CD4-positive, alpha-beta T cell treated with Interleukin-17A for 4 hours (primary cell): ENCODE measurements around the gene SMAD7.

Experiments used
- DNase-seq: peaks from one replicate; pipeline ENCODE4 v3.0.0-alpha.2; 2020; ENCODE audit warnings: mixed read lengths

SMAD7 gene, protein sequence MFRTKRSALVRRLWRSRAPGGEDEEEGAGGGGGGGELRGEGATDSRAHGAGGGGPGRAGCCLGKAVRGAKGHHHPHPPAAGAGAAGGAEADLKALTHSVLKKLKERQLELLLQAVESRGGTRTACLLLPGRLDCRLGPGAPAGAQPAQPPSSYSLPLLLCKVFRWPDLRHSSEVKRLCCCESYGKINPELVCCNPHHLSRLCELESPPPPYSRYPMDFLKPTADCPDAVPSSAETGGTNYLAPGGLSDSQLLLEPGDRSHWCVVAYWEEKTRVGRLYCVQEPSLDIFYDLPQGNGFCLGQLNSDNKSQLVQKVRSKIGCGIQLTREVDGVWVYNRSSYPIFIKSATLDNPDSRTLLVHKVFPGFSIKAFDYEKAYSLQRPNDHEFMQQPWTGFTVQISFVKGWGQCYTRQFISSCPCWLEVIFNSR

DNA sequence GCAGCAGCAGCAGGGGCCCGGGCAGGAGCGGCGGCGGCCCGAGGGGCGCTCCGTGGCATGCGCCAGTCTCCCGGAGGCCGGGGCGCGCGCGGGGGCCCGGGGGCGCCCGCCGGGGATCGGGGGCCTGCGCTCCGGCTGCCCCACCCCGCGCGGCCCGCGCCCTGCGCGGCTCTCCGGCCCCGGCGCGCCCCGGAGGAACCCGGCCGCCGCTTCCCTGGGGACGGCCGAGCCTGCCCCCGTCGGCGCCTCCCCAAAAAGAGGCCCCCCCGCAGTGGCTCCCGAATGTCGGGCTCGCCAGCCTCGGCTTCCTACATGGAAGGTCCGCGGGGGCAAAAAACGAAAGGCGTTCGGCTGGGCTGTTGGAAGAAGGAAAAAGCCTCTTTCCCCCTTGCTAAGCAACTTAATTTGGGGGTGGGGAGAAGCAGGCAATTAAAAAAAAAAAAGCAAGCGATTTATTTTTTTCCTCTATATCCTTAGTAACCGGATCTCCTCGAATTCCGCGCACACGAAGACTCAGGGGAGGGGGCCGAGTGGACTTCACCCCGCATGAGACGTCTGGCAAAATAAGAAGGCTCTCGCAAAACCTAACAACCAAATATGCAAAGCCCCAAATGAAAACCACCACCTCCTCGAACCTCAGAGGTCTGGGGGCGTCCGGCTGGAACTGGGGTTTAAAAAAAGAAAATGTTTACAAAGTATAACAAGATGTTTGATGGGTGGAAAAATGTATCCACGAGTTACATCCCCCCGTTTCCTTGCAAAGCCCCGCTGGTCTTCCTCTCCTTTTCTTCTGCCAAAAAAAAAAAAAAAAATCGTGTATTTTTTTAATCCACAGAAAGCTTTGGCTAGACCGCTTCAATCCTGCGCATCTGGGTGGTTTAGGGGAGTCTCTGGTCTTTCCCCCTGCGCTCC, at the start of gene SMAD7:
Gene SMAD7 (minus strand): TSS at position 430 of the 912 bp plus-strand sequence. CDS start 541 bp downstream, outside the sequence.
- peak; percentile 19 for DNase-seq

DNA sequence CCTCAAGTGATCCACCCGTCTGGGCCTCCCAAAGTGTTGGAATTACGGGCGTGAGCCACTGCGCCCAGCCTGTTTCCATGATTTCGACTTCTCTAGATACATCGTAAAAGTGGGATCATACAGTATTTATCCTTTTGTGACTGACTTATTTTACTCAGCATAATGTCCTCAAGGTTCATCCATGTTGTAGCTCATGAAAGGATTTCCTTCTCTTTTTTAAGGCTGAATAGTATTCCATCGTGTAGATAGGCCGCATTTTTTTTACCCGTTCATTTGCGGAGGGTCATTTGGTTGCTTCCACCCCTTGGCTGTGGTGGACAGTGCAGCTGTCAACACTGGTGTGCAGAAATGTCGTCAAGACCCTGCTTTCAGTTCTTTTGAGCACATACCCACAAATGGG, 48.8 kb upstream of the SMAD7 start:
- DNase-seq, result no peak

DNA sequence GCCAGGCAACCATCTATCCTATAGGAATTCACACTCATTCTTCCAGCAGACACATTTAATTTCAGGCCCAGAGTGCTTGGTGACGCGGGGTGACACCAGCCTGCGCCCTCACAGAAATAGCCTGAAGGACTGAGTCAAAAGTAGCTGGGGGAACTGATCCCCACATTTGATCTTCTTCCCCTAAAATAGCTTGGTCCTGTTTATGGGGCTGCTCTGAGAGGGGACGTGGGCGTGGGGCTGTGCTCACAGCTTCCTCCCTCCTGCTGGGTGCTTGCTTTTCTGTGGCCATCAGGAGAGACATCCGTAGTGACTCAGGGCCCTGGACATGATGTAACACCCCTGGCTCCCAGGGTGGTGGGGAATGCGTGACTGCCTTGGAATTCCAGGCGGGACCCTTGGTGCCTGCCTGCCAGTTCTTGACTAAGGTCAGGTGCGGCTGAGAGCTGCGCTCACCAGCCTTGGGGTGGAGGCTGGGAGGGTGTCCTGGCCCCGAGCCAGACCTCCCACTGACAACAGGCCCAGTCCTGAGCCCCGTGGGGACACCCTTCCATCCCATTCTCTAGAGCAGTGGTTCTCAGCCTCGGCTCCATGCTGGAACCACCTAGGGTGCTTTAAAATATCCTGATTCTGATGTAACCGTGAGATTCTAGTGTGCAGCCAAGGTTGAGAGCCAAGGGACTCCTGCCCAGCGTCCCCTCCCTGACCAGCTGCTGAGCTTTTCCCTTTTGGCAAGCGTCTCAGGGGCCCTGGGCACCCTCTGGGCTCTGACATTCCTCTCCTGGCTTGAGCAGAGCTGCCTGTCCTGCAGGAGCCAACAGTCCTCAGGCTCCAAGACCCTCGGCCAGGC, 47.4 kb upstream of the SMAD7 start:
- DNase-seq, result no peak

DNA sequence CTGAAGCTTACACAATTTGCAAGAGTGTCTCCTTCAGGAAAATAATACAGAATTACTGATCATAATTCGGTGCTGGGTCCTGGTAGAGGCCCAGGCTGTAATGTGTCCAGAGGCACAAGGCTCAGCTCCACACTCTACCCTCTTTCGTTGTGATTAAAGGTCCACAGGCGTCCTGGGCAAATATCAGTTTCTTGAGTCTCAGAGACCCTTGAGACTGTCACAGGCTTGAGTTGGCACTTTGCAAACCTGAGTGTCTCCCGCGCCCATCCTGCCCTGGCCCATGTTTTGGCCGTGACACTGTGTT, 46.9 kb upstream of the SMAD7 start:
- no peak for DNase-seq

DNA sequence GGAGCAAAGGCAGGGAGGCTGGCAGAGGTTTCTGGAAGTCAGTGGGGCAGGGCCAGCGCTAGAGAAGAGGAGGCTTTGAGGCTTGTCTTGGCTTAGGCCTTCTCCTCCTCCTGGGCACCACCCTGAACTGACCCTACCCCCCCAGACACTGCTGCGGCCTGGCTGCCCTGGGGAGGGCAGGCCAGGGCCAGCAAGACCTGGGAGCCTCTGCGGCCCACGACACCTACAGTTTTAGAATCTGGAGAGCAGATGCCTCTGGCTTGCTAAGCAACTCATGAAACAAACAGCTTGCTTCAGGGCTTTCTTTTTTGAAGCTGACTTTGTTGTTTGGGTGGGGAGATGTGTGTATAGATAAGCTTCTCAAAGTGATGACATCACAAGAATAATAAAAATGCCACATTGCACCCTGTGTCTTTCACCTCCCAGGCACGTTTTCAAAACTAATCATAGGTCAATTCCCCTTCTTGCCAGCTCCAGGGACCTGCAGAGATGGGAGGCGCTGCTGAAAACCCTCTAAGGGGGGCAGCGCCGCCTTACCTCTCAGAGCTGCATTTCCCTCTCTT, 46.2 kb upstream of the SMAD7 start:
- DNase-seq, result peak; percentile 44

DNA sequence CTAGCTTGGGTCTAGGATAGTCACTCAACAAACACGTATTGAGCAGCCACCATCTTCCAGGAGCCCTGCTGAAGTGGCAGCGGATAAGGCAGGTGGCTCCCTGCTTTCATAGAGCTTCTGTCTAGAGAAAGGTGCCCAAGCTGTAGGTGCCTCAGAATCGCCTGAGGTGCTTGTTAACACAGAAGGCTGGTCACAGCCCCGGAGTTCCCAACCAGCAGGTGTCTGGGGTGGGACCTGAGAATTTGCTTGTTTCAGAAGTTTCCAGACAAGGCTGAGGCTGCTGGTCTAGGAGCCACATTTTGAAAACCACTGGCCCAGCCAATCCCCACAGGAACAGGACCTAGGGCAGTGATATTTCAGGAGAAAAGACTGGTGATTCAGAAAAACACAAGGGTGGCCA, 45.3 kb upstream of the SMAD7 start:
- no peak for DNase-seq

DNA sequence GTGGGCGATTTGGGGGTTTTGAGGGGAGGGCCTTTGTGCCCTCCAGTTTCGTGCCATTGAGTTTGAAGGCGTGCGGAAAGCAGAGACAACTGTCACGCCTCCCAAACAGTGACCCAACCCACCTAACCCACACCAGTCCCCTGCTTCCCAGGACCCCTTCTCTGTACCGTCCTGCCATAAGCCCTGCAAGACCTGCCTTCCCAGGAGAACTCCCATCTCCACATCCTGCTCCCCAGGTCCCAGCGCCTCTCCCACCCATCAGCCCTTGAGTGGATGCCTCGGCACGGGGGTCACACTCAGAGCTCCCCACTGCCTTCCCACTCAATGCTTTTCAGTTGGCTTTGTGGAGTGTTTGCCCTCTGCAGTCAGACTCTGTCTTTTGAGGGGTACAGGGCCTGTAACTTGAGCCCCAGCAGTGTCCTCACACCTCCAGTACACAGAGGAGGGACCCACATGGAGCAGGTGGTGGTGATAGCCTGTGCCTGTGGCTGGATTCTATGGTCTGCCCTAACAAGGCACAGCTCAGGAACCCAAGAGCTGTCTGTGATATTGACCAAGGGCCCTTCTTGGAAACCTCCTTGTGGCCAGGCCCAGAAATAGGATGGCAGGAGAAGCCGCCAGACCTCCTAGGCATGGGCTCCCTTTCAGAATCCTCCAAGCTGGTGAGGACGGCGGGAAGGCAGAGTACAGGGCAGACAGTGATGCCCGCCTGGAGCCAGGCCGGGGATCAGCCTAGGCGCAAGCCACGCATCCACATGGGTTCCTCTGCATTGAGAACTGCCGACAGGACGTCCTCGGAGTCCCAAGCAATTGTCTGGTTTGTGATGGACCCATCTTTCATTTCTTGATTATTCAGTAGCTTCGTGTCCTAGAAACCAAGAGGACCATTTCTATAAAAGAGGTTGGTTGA, 44.4 kb upstream of the SMAD7 start:
- no peak for DNase-seq

DNA sequence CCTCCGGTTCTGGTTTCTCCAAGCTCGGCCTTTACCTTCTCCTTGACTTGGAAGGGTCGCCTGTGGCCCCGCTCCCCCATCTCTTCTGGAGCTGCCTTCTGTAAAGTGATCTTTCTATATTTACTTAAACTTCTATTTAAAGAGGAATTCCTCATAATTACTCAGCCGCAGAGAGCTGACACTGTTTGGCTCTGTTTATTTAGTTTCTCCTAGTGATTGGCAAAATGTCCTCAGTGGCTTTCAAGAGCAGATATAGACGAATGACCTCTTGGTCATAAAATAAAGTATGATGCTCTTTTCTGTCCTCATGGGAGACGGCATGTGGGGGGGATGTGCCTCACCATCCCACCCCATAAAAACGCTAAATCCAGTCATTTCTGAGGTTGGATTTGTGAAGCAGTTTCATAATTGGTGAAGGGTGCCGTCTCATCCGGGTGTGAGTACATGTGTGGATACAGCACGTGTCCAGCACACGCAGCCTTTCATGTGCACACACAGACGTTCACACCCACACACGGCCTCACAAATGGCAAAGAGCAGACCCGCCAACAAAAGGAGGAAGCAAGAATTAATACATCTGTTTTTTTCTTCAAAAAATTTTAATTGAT, 43.4 kb upstream of the SMAD7 start:
- no peak for DNase-seq

DNA sequence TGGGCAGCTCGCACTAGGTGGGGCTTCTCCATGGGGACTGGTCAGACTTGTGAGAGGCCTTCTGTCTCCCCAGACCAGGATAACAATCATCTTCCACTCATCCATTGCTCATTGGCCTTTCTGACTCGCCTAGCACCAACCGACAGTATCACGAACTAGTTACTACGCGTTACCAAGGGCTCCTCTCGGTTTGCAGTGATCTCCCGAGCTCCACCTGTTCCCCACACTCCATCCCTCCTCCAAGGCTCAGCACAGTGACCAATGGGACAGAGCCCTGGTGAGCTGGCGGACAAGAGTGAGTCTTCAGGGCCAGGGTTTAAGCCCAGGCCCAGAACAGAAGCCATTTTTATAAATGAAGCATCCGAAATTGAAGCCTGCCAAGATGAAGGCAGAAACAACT, 42.8 kb upstream of the SMAD7 start:
- no peak for DNase-seq

DNA sequence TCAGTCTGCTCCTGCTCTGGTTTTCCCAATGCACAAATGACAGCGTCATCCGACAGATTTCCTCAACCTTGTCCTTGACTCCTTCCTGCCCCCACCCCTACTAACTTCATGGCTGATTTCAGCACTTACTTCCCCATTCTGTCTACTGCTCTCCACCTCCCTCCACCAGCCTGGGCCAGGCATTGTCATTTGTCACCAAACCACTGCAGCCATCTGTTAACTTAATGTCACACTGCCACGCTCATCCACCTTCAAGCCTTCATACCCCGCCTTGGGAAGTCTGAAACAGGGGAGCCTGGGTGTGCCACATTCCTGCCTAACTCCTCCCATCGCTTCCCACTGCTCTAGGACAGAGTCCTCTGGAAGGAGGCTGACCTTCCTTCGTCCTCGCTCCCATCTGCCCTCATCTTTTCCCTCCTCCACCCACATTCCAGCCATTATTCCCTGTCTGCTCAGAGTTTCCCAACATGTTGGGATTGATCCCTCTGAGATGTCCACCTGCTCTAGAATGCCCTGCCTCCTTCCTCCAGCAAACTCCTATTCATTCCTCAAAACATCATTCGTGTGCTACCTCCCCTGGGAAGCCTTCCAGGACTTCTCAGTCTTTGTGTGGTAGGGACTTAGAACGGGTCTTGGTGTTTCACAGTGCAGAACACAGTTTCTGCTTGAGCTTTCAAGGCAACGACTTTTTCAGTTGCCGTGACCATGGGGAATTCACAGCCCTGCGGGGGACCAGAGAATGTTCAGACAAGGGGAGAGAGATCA, 42.2 kb upstream of the SMAD7 start:
- DNase-seq, result no peak

DNA sequence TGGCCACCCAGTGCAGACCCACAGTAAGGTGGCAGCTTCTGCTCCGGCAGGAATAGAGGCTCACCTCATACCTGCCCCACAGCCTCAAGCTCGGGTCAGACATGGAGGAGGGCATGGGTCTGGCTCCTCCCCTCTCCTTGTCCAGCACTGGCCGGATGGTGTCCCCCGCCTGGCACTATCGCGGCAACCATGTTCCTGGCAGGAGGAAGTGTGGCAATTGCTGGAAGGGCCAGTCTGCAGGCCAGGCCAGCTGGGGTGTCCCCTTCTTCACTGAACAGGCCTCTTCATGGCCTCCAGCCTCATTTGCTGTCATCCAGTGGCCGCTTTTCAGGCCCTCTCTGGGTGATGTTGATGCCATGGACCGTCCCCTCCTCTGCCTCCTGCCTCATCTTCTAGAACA, 41.4 kb upstream of the SMAD7 start:
- no peak for DNase-seq

DNA sequence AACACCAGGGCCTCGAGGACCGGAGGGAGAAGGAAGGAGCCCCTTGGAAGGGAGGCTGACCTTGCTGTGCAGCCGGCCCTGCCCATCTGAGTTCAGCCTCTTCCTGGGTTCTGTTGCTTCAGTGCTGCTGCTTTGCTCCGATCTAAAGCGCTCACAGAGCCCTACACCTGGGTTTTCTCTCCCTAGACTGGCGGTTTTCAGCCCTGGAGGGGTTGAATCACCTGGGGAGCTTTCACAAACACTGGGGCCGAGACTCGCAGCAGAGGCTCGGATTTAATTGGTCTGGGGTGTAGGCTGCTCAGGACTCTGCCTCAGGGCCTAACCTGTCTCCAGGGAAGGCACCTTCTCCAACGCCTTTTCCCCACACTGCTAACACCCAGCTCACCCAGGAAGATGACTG, 40.9 kb upstream of the SMAD7 start:
- no peak for DNase-seq

DNA sequence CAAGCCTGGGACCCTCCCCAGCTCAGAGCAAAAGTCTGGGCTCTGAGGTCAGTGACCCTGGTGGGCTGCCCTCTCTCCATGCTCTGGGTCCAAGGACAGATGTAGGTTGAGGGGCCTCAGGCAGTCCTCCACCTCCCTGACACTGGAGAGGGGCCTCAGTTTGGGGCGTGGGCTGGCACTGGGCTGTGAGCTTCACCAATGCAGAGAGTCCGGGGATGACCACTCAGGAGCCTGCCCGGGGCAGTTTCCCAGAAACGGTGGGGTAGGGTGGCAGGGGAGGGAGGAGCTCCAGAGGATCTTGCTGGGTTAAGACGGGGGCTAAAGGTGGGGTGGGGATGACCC, 40.5 kb upstream of the SMAD7 start:
- no peak for DNase-seq

DNA sequence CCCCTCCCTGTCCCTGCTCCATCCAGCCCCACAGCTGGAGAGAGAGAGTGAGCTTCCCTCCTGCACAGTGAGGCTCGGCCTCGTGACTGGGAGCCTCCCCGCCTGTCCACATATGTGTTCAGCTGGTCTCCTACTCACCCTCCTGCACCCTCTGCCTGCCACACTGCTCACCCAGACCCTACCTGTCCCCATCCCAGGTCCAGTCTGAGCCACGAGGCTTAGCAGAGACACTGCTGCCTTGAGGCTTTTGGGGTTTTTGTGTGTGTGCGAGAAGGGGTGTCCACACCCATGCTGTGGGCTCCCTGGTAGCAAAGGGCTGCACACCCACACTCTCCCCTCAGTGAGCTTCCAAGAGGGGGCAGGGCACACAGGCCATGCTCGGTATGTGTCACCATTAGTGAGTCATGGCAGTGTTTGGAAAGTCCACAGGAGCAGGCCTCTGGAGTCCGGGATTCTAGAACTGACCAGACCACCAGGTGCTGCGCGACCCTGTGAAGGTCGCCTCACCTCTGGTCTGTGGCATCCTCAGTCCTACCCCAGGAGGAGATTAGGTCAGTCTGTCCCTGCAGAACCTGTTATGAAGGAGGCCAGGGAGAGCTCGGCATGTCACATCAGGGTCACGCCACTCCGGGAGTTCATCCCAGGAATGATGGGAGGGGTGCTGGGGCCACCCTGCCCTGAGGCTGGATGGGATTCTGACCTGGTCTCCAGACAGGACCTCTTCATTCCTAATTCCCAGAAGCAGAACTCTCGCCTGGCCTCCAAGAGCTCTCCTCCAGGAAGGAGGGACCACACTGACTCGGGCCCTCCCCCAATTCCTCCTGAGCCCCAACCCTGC, 39.9 kb upstream of the SMAD7 start:
- no peak for DNase-seq

DNA sequence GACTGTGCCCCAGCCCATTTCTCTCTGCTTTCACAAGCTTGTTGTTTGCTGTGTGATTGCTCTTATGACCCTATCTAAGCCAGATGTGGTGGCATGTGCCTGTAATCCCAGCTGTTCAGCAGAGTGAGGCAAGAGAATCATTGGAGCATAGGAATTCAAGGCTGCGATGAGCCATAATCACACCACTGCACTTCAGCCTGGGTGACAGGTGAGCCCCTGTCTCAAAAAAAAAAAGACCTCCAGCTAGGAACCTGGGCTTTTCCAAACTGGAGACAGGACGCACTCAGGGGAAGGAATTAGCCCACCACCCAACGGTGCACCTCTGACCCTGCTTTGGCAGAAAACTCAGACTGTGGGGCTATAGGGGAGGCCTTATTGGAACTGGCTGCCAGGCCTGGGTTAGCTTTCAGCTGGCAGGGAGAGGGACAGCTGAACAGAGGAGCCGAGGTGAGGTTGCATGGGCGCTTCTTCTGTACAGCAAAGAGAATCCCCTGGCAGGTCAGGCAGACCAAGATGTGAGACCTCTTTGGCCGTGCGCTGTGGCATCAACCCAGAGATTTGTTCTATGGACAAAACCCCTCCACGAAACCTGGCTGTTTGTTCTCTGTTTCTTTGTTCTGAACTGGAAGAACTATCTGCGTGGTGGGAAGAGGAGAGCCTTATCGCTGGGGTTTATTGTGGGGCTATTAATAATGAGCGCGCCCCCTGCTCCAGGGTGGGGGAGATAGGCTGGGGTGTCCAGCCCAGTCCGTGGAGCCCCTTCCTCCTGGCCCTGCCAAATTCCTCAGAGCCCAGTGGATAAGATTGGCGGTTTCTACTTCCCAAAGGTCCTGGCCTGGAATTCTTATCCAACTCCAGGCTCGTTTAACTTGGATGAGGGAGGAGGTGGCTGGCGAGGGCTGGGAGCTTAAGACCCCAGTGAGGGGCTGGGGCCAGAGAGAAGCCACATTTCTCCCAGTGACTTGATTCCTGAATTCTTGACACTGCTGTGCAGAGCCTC, 38.8 kb upstream of the SMAD7 start:
- no peak for DNase-seq

DNA sequence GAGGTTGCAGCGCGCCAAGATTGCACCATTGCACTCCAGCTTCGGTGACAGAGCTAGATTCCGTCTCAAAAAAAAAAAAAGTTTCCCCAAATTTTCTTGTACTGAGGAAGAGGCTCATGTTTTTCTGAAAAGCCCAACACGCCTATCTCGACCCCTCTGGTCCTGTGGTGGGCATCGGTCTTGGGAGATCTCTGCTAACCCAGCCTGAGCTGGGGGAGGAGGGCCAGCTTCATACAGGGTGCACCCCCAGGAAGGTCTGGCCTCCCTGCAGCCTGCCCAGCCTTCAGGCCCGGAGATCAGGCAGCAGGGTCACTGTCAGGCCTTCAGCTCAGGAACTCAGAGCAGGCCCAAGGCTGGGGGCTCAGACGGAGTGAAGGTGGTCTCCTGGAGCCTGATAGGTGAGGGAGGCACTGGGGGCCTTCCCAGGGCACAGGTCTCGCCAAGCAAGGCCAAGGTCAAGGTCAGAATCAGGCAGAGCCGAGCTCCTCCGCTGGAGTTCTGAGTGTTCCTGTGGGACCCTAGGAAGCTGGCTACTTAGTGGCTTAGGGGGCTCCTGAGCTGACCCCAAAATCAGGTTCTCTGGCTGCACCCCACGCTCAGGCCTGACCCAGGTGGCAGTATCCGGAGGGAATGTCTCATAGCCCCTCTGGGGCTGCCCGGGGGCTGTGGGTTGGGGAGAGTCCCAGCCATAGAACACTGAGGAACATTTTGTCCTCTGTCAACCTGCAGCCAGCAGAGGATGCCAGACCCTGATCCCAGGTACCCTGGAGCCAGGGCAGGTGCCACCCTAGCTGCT, 37.9 kb upstream of the SMAD7 start:
- no peak for DNase-seq

DNA sequence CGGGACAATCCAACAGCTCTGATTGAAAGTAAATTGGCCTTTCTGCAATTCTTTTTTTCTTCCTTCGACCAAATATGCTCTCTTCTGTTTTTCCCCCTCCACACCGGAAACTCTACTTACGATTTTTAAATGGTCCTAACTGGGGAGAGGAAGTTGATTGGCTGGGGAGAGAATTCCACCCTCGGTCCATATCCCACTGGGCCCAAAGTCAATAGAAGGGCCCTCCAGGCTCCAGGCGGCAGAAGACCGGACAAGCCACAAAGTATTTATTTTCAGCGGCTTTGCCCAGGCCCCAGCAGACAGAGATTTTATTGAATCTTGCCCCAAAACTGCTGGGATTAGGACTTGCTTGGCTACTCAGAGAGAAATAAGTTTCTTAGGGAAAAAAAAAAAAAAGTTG, 37.1 kb upstream of the SMAD7 start:
- DNase-seq, result no peak
